Measurements from ENCODE around the gene DKC1.

DNA sequence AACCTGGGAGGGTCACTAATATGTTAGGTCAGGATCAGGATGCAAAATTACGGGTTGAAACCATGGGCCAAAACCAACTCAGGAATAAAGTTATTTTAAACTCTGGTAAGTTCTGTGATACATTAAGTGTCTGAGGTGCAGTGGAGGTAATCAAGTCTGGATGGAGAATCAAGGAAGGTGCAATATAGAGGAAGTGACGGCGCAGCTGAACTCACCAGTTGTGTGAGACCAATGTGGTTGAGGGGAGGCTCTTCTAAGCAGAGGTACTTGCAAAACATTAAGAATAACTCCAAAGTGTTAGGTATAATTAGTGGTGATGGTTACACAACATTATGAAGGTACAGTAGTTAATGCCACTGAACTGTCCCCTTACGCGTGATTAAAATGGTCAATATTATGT is 31.5 kb upstream of the DKC1 start:
- TF ChIP-seq EZH2phosphoT487 (IDR thresholded peaks at IDR 0.05; ENCODE audit: borderline replicate concordance, low read length) (no peak), EZH2 (IDR thresholded peaks at IDR 0.05; ENCODE audit: low read length, unreplicated experiment) (no peak)
